NCI-H2227 (cell line): ENCODE measurements around the gene SMNDC1.
"Not testable (repeated sequence)": the region's sequence is repeated elsewhere in the genome, so short reads cannot be mapped to it uniquely, and the experiment has no call there.

ENCODE experiments used
- DNase-seq: peaks from one replicate; lab custom pipeline; 2025; ENCODE audit not compliant: unreplicated experiment; lab: John Stamatoyannopoulos, UW

SMNDC1 gene

DNA sequence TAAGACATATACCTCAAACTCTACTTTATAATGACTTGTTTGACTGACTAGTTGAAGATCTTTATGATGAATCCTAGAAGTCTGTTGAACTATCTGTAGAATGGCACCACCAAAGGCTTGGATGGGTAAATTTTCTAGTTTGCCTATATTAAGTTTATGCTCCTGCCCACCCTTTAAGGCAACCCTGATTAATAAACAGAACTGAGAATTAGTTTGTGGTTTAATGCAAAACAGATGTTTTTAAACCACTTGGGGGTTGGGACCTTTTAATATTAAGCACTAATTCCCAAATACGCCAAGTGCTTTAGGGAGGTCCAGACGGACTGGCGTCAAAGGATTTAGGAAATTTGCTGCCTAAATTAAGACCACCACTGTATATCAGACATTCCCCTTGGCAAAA lies 20.5 kb downstream of the SMNDC1 start:
- DNase-seq: no peak

DNA sequence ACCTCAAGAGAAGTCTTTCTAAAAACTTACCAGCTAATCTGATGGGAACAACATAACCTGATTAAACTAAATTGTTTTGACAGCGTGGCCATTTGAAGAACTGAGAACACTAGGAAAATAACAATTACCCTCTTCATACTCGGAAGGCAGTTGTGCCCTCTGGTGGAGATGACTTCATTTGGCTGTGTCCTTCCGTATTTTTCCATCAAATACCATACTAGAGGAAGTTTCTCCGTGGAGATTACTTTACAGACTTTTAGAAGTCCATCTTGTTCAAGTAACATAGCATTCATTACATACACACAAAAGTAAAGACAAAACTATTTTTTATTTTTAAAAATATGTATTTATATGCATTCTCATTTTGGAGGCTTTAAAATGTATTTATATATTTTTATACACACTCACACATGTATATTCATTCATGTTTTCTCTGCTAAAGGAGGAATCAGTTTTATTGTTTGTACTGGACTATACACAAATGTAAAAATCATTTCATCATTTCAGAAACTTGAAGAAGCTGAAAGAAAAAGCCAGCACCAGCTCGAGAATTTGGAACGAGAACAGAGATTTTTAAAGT lies 25.2 kb downstream of the SMNDC1 start:
- DNase-seq: peak; percentile 58

DNA sequence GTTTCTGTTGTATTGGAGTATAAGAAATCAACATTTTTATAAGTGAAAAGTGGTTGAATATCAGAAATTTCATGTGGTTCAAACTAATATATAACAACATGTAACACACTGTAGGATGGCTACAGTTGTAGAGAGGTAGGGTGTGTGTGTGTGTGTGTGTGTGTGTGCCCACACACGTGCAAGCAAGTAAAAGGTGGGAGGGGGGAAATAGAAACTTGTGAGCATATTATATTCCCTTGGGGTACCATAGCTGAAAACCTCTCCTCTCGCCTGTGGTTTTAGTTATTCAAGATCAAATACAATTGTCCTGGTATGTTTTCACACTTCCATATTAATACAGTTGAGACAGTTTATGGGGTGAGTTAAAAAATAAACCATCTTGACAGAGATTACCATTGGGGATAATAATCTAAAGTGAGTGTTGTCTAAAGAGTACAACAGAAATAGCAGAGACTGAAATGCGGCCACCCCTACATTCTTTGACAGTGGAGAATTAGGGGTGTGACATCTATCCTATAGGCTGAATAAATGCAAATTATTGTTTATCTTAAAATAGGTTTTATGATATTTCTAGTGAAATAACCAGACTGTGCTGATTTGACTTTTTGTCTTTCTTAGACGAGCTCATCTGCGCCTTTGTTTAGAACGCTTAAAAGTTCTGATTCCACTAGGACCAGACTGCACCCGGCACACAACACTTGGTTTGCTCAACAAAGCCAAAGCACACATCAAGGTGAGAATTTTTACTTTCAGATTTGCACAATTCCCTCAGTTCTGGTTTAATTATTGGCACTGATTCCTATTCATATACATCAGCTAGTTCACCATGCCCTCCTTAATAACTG lies 25.9 kb downstream of the SMNDC1 start:
- no peak for DNase-seq

DNA sequence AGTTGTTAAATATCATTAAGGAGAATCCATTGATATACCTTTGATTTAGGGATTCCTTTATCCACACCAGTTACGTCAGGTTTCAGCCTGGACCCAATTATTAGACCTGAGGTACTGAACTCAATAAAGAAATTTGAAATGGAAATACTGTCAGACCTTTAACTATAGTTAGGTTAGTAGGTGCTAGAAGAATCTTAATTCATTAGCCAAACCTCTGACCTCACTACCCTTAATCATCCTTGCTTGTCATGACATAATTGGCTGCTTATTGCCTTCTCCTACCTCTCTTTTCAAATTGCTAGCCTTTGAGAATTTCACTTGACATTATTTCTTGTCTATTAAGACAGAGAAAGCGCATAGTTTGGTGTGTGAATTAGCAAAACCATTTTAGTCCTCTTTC lies 27.1 kb downstream of the SMNDC1 start:
- DNase-seq: no peak

DNA sequence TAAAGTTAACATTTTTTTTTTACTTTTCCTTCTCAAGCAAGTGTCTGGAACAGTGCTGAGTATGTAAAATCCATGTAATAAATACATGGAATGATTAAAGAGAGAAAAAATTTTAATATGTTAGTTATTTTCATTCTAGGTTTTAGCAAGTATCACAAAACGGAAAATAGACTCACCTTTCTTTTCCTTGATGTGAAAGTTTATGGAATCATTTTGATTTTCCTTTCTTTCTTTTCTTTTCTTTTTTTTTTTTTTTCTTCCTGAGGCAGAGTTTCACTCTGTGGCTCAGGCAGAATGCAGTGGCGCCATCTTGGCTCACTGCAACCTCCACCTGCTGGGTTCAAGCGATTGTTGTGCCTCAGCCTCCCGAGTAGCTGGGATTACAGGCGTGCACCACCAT lies 28.1 kb downstream of the SMNDC1 start:
- no peak for DNase-seq

DNA sequence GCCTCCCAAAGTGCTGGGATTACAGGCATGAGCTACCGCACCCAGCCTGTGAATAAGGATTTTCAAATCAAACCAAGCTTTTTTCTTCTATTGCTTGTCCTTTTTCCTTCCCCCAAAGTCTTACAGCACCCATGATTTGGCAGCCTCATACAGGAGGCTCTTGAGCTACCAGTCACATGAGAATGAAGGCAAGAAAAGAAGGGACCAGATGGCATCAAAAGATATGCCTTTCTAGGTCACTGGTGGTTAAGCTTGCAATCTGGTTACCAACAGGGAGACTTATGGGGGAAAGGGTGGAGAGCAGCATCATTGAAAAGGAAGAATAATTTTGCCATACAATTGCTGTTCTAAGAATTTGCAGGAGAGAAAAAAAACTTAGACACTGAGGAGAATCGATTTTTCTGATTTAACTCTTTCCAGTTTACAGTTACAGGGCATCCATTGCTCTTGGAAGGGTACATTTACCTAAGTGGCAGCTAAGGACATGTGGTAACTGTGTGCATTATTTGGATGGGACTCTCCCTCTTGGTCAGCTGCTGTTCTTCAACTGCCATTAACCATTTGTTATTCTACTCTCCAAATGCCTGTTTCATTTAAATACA lies 29.5 kb downstream of the SMNDC1 start:
- no peak for DNase-seq

DNA sequence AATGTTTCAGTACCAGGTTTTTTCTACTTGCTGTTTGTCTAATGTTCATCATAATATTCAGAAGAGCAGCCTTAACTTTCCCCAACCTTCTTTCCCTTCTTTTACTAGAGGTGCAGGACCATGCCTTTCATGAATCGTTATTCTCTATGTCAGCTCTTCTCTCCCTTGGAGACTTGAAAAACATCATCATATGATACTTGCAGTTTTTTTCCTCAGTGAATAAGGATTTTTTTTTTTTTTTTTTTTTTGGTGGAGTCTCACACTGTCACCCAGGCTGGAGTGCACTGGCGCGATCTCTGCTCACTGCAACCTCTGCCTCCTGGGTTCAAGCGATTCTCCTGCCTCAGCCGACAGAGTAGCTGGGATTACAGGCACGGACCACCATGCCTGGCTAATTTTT lies 30.1 kb downstream of the SMNDC1 start:
- DNase-seq: no peak

DNA sequence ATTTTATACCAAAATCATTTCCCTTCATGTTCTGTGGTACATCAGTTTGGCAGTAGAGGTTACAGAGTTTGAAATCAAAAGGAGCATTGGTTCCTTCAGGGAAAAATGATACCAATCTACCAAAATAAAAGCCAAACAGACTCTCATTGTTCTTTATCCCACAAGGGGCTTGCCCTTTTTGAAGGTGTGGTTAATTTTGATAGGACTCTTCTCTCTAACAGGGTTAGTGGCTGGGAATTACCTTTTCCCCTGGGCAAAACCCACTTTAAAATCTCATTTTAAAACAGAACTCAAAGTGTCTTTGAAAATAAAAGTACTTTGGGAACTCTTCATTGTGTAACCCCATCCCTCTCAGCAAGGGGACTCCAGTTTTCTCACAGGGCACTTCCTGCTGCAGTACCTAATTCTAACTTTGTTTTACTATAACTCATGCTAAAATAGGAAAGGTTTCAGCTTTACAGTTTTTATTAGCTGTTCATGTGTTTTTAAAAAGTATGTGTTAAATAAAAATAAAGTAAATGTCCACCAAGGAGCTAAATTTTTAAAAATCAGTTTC lies 30.6 kb downstream of the SMNDC1 start:
- no peak for DNase-seq

DNA sequence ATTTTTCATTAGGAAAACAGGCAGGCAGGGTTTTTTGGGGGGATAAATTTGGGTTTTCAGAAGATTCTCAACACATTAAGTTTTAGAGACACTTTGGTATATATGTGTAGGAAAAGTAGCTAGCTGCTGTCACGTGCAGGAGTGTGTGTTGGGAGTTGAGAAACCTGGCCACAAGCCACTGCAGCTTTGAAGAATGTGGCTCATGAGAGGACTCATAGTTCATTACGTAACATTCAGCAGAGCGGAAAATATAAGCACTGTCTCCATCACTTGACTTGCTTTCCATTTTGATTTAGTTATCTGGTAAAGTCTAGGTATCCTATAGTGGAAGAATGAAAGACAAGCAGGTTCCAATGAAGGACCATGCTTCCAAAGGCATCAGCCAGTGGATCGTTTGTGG lies 31.2 kb downstream of the SMNDC1 start:
- no peak for DNase-seq

DNA sequence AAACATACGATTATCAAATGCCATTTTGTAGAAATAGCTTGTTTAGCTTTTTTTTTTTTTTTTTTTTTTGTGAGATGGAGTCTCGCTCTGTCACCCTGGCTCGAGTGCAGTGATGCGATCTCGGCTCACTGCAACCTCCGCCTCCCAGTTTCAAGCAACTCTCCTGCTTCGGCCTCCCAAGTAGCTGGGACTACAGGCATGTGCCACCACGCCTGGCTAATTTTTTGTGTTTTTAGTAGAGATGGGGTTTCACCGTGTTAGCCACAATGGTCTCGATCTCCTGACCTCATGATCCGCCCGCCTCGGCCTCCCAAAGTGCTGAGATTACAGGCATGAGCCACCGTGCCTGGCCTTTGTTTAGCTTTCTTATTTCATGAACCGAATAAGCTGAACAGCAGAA lies 31.7 kb downstream of the SMNDC1 start:
- not testable (repeated sequence) for DNase-seq

DNA sequence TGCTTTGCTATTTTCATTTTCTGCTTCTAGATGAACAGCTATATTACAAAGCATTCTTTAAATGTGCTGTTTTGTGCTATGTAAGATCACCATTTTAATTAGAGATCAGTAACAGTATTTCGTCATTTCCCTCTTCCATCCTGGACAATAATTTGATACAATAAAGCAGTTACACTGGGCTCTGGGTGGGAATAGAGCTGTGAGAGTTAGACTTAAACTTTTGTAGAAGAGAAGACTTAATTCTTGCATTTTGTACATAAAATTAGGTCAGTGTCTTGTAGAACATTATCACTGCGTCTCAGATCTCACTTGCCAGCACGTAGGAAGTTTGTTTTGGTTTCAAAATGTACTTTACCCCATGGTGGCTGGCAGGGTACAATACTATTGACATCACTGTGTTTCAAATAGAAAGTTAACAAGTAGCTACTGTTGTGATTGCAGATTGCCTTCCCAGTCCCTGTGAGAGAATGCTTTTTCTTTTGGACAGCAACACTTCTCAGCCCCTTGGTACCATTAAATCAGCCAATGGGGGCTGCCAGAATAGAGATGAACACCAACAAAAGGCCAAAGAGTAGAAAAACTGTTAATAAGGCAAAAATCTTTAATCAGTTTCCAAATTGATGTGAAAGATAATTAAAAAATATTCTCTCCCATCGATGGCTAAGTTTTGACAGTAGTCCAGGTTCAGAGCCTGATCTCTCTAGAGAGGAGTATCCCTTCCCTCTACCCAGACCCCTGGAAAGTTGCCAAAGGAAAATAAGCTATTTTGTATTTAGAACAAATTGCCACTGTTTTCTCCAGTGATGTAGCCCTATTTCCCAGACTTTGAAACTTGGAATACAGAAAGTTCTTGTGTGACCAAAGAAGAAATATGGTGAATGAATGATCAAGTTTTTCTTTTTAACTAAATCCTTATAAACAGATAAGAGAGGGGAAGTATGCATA lies 35.1 kb downstream of the SMNDC1 start:
- no peak for DNase-seq

DNA sequence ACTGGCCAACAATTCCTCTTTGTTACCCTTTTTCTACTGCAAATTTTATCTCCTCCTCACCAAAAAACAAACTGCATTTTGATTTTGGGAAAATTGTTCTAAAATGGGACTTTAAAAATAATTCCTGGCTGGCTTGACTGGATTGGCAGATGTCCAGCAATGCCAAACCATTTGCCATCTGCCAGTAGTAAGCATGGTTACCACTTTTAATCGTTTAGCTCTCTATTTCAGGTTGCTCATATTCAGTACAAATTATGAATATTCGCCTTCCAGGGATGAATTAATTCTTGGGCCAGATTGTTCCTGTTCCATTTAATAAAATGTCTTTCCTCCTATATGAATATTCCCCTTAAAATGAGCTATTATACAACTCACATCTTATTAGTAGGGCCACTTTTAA lies 35.7 kb downstream of the SMNDC1 start:
- no peak for DNase-seq

DNA sequence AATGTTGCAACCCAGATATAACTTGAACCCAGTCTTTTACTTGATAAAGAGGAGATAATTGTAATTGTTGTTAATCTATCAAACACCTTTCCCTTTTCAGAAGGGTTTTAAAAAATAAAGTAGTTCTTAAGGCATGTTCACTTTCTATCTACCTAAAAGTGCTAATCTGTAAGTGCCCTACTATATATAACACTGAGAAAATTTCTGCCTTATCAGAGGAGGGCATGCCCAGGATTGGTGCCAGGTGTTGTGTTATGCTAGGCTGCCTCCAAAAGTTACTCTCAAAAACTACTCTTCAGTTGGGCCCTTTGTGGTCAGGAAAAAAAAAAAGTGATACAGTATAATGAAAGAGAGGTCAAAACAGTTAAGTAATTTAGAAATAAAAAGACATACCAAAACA lies 36.3 kb downstream of the SMNDC1 start:
- DNase-seq: no peak

DNA sequence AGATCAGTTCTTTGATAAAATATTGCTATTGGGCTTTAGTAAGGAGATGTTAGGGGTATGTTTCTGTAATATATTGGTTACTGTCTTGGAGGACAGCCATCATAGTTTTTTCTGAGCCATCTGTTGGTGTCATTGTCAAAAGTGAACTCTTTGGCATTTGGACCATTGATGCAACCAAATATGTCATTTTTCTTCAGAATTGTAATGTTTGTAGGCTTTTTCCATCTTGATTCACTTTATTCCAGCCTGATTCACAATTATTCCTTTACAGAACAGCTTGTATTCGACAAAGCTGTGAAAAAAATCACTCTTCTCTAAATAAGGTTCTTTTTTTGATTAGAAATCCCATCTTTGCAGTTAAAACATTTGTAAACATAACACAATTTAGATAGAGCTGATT lies 37.4 kb downstream of the SMNDC1 start:
- no peak for DNase-seq

DNA sequence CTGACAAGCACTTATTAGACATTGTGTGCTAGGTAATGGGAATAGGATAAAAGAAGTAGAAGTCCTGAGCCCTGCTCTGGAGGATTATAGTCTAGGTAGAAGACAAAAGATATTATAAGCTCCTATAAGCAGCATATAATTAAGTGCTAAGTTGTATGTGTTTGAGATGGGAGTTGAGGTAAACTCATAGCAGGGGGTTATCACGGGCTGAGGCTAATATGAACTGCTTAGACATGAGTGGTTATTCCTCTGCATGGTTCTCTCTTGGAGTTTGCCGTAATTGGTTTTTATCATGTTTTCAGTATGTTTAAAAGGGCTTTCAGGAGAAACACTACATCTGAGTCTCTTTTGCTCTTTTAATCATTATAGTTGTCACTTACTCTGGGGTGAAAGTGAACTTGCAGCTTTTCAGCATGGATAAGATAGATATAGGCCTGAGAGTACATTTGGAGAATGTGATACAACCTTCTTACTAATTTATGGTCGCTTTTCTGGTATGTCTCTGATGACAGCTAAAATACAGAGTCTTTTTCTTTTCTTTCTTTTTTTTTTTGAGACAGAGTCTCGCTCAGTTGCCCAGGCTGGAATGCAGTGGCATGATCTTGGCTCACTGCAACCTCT lies 39.0 kb downstream of the SMNDC1 start:
- peak; percentile 70 for DNase-seq

DNA sequence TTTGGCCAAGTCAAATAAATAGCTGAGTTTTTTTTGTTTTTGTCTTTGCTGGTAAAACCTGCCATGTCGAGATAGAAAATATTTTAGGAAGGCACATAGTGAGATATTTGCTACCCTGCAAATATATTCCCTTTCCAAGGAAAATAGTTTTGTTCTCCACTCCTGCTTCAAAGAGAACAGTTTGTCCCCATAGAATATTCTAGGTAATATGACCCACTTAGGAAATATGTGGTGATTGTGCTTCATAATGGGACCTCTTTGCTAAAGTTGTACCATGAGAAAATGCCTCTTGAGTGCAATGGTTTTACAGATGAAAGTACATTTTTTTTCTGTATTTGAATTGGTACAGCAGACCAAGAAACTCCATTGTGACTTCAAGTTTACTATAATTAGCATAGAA lies 41.6 kb downstream of the SMNDC1 start:
- DNase-seq: no peak

DNA sequence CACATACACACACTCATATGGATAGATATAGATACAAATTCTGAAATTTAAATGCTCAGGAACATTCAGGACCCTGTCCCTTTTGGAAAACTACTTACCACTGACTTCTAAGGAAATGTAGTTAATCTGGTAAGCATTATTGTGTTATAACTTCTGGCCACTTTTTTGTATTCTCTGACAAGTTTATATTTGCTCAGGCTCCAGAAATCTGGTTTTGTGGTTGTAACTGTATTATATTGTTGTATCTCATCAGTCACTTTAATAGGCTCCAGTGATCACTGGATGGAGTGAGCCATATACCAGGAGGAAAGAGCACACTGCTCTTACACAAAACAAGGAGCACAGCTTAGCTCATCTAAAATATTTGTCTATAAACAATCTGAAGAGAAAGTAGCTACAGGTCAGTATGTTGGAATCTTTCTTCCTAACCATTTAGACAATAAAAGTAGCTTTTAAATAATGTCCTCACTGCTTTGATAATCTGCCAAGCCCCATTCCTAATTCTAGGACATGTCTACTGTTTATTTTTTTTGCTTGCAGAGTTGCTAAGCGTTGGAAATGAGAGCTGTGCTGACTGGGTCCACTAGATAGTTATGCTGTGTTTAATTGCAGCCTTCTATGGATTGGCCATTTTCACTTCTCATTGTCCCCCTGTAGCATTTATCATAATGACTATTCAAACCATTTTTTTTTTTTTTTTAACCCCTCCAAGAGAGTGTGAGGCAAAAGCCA lies 43.8 kb downstream of the SMNDC1 start:
- no peak for DNase-seq

DNA sequence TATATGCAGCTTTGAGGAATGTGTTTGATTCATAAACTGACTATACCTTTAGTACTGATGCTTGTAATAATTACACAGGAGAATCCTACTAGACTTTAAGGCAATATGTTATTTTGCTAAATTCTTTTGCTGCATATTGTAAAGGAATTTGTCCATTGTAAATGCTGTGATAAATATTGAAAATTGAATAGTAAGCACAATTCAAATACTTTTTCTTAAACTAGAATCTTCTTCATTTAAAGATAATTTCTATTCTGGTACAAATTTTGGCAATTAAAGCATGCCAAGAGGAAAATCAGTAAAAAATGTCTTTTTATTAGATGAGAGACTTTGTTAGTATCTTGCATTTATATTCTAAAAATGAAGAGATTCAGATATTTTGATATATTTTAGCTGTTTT lies 45.4 kb downstream of the SMNDC1 start:
- DNase-seq: no peak

DNA sequence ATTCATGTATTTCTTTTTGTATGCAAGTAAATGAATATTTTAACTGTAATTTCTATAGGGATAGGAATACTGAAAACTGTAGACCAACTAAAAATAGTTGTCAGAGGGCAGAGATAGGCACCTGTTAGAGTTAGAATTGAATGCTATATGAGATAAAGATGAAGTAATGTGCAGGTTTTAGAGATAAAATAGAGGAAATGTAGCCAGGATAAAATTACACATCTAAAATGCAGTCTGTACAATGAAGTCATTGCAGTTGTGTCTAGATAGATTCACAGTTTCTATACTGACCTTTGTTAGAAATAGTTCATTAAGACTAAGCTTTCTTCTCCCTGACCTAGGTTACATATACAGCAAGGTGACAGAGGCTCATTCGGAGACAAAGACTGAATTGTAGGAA lies 46.2 kb downstream of the SMNDC1 start:
- DNase-seq: no peak

DNA sequence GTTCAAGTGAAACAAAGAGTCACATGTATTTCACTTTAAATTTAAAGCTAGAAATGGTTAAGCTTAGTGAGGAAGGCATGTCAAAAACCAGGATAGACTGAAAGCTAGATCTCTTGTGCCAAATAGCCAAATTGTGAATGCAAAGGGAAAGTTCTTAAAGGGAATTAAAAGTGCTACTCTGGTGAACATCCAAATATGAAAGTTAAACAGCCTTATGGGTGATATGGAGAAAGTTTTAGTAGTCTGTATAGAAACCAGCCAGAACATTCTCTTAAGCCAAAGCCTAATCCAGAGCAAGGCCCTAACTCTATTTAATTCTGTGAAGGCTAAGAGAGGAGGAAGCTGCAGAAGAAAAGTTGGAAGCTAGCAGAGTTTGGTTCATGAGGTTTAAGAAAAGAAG lies 50.3 kb downstream of the SMNDC1 start:
- no peak for DNase-seq
